CD4-positive, alpha-beta memory T cell (primary cell): ENCODE results near the gene ADGRL3. TPM values are rescaled to one million over a fixed set of nuclear protein-coding genes. Genes with fewer than 3 reads are reported as not detected.

Experiments
- CTCF ChIA-PET: fragments of 350-600 bp; sonication (Branson Sonifier 250); formaldehyde crosslinking; loops from one replicate; lab custom pipeline; 2021; ENCODE audit warnings: inconsistent platforms; ENCODE audit not compliant: partially characterized antibody; lab: Charles Lee
- POLR2A ChIA-PET: fragments of 350-600 bp; sonication (Branson Sonifier 250); formaldehyde crosslinking; loops from one replicate; lab custom pipeline; 2021; ENCODE audit not compliant: partially characterized antibody; lab: Charles Lee
- DNase-seq, 5 donors: peaks; one replicate each; pipeline versions ENCODE4 v3.0.0 to v3.0.0-alpha.2; 2020 to 2022; ENCODE audit warnings: mixed read lengths in 1 of 5
- H3K27ac ChIP-seq: one replicate; pipeline ENCODE4 v1.7.0; 2013; ENCODE audit warnings: low read depth, low read length
- H3K27me3 ChIP-seq: 2 replicates; pipeline ENCODE4 v1.7.0; 2013; ENCODE audit warnings: mild to moderate bottlenecking, low read length, moderate library complexity; ENCODE audit not compliant: insufficient read depth
- H3K36me3 ChIP-seq: 2 replicates; pipeline ENCODE4 v1.7.0; 2013; ENCODE audit warnings: mild to moderate bottlenecking, low read length, moderate library complexity; ENCODE audit not compliant: insufficient read depth
- H3K4me1 ChIP-seq: 2 replicates; pipeline ENCODE4 v1.7.0; 2013; ENCODE audit warnings: mild to moderate bottlenecking, low read length, moderate library complexity; ENCODE audit not compliant: insufficient read depth
- H3K4me3 ChIP-seq, 2 donors: one replicate each; pipeline ENCODE4 v1.7.0; 2013; ENCODE audit warnings: low read length in 2 of 2, mild to moderate bottlenecking in 1 of 2
- H3K9me3 ChIP-seq, 2 donors: one replicate each; pipeline ENCODE4 v1.7.0; 2013; ENCODE audit warnings: low read length in 2 of 2, control low read depth in 1 of 2; ENCODE audit not compliant: control insufficient read depth in 1 of 2
- H3K27ac Mint-ChIP-seq, 7 donors: one replicate each; pipeline ENCODE4 v1.8.0; 2020 to 2021; ENCODE audit warnings: mixed read lengths in 7 of 7, mild to moderate bottlenecking in 6 of 7, inconsistent platforms in 3 of 7, moderate library complexity in 3 of 7
- H3K27me3 Mint-ChIP-seq, 2 donors: one replicate each; pipeline ENCODE4 v1.8.0; 2020 to 2021; ENCODE audit warnings: mixed read lengths in 2 of 2
- H3K36me3 Mint-ChIP-seq, 2 donors: one replicate each; pipeline ENCODE4 v1.8.0; 2020 to 2021; ENCODE audit warnings: mixed read lengths in 2 of 2, inconsistent platforms in 1 of 2, mild to moderate bottlenecking in 1 of 2
- H3K4me1 Mint-ChIP-seq, 4 donors: one replicate each; pipeline ENCODE4 v1.8.0; 2020 to 2021; ENCODE audit warnings: mixed read lengths in 4 of 4, mild to moderate bottlenecking in 1 of 4
- H3K4me3 Mint-ChIP-seq, 8 donors: one replicate each; pipeline ENCODE4 v1.8.0; 2020 to 2021; ENCODE audit warnings: mixed read lengths in 8 of 8, mild to moderate bottlenecking in 7 of 8, moderate library complexity in 6 of 8, inconsistent platforms in 3 of 8
- H3K9me3 Mint-ChIP-seq, 8 donors: one replicate each; pipeline ENCODE4 v1.8.0; 2020 to 2021; ENCODE audit warnings: mixed read lengths in 8 of 8, mild to moderate bottlenecking in 5 of 8, inconsistent platforms in 3 of 8, moderate library complexity in 1 of 8
- intact Hi-C: fragments of 100-400 bp; cut with micrococcal nuclease; formaldehyde crosslinking; loops from one replicate; pipeline ENCODE4 v1.15.1; 2023
- polyA plus RNA-seq, 2 donors: library from polyadenylated mRNA; unstranded; fragments of 300-500 nt; fragmentation: Illumina TruSeq; gene quantifications; one replicate each; pipeline ENCODE4 v1.2.3, GENCODE V29; 2021
- total RNA-seq, 2 experiments: library from RNA; stranded (reverse); gene quantifications; one replicate each; pipeline ENCODE4 v1.2.3, GENCODE V29; 2021

Gene ADGRL3
- total and polyA plus RNA-seq, 4 experiments from 2014 or later: not detected

DNA sequence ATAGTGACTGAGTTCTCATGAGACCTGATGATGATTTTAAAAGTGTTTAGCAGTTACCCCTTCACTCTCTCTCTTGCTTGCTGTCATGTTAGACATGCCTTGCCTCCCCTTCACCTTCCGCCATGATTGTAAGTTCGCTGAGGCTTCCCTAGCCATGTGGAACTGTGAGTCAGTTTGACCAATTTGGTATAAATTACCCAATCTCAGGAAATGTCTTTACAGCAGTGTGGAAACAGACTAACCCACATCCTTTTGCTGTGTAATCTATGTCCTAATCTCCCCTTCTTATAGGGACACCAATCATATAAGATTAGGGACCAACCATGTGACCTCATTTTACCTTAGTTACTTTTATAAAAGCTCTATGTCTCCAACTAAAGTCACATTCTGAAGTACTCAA, 677.8 kb downstream of the ADGRL3 start:
- CTCF ChIA-PET: no interaction called here
- intact Hi-C loops: no loop called here
- Histone ChIP-seq H3K36me3 (no peaks in the 10 kb centered on the region), H3K4me3 (no peak overlapping the region), H3K27me3 (no peaks in the 10 kb centered on the region), H3K4me1 (no peaks in the 10 kb centered on the region), H3K27ac (no peak overlapping the region), H3K9me3 (peaks cover 0 to 5% of the 10 kb centered on the region in 2 donors)
- Mint-ChIP-seq H3K27me3 (no peaks in the 10 kb centered on the region), H3K27ac (no peak overlapping the region), H3K4me1 (no peaks in the 10 kb centered on the region), H3K4me3 (no peak overlapping the region), H3K36me3 (no peaks in the 10 kb centered on the region), H3K9me3 (peaks cover 0 to 16% (median 9%) of the 10 kb centered on the region in 8 donors)
- DNase-seq: no peak
- POLR2A ChIA-PET: no interaction called here

DNA sequence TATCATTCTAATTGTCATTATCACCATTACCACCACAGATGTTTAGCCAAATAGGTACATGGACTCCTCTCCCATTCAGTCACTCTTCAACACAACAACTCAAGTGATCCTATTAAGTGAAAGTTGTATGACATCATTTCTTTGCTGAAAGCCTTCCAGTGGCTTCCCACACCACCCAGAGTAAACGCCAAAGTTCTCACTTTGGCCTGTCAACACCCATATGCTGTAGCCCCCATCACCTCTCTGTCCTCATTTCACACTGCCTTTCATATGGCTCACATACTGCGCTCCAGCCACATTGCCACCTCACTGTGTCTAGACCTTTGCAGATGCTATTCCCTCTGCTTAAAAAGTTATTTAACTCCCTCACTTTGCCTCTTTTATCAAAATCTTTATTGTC, 682.3 kb downstream of the ADGRL3 start:
- DNase-seq: no peak
- H3K27ac ChIP-seq: no peak overlapping the region
- no peaks in the 10 kb centered on the region for H3K9me3 ChIP-seq
- POLR2A ChIA-PET: no interaction called here
- H3K9me3 Mint-ChIP-seq: peaks cover 0 to 15% (median 6%) of the 10 kb centered on the region in 8 donors
- no peak overlapping the region for H3K27ac Mint-ChIP-seq
- no peaks in the 10 kb centered on the region for H3K4me1 ChIP-seq
- H3K4me3 Mint-ChIP-seq: no peak overlapping the region
- no peaks in the 10 kb centered on the region for H3K36me3 ChIP-seq
- H3K36me3 Mint-ChIP-seq: no peaks in the 10 kb centered on the region
- H3K4me3 ChIP-seq: no peak overlapping the region
- intact Hi-C loops: no loop called here
- CTCF ChIA-PET: no interaction called here
- H3K4me1 Mint-ChIP-seq: no peaks in the 10 kb centered on the region
- no peaks in the 10 kb centered on the region for H3K27me3 Mint-ChIP-seq
- no peaks in the 10 kb centered on the region for H3K27me3 ChIP-seq

DNA sequence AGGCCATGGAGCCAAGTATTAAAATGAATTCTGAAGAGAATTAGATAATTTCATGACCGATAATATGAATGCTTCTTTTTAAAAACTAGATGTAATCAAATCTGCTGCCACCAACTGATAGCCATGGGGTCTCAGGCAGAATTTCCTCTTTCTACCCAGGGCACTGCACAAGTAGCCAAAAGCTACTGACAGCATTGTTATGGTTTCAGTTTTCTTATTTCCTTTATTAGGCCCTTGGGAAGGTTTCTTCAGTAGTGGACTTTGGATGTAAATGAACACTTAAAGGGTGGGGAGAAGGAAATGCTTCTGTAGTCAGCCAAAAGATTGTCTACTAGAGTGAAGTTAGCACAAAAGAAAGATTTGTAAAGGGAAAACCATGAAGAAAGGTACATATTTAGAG, 686.0 kb downstream of the ADGRL3 start:
- H3K36me3 Mint-ChIP-seq: no peaks in the 10 kb centered on the region
- Histone ChIP-seq H3K4me1 (no peaks in the 10 kb centered on the region), H3K36me3 (no peaks in the 10 kb centered on the region), H3K4me3 (no peak overlapping the region), H3K27ac (no peak overlapping the region), H3K27me3 (no peaks in the 10 kb centered on the region), H3K9me3 (no peaks in the 10 kb centered on the region)
- ChIA-PET POLR2A (no interaction called here), CTCF (no interaction called here)
- no peaks in the 10 kb centered on the region for H3K4me1 Mint-ChIP-seq
- H3K27me3 Mint-ChIP-seq: no peaks in the 10 kb centered on the region
- peaks cover 0 to 12% (median 6%) of the 10 kb centered on the region in 8 donors for H3K9me3 Mint-ChIP-seq
- H3K4me3 Mint-ChIP-seq: no peak overlapping the region
- no peak overlapping the region for H3K27ac Mint-ChIP-seq
- no peak for DNase-seq
- intact Hi-C loops: no loop called here

DNA sequence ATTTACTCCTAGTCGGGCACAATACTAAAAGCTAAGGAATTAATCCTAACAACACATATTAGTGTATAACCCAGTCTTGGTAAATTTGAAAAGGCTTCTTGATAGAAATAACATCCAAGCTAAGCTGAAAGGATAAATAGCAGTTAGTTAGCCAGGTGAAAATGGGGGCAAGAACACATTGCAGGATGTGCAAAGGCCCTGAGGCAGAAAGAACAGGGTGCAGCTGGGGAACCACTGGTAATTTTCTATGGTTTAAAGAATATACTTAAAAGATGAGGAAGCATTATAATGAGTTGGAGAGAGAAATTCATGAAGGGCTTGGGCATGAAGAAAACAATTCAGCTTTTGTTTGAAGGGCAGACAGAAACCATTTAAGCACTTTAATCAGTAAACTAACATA, 689.0 kb downstream of the ADGRL3 start:
- POLR2A ChIA-PET: no interaction called here
- H3K9me3 ChIP-seq: no peaks in the 10 kb centered on the region
- intact Hi-C loops: no loop called here
- H3K9me3 Mint-ChIP-seq: peaks cover 0 to 12% (median 3%) of the 10 kb centered on the region in 8 donors
- no peaks in the 10 kb centered on the region for H3K27me3 ChIP-seq
- H3K27ac Mint-ChIP-seq: no peak overlapping the region
- no peaks in the 10 kb centered on the region for H3K36me3 Mint-ChIP-seq
- CTCF ChIA-PET: no interaction called here
- no peaks in the 10 kb centered on the region for H3K4me1 ChIP-seq
- H3K4me3 ChIP-seq: no peak overlapping the region
- H3K4me3 Mint-ChIP-seq: no peak overlapping the region
- H3K4me1 Mint-ChIP-seq: no peaks in the 10 kb centered on the region
- no peaks in the 10 kb centered on the region for H3K27me3 Mint-ChIP-seq
- DNase-seq: no peak
- H3K27ac ChIP-seq: no peak overlapping the region
- H3K36me3 ChIP-seq: no peaks in the 10 kb centered on the region

DNA sequence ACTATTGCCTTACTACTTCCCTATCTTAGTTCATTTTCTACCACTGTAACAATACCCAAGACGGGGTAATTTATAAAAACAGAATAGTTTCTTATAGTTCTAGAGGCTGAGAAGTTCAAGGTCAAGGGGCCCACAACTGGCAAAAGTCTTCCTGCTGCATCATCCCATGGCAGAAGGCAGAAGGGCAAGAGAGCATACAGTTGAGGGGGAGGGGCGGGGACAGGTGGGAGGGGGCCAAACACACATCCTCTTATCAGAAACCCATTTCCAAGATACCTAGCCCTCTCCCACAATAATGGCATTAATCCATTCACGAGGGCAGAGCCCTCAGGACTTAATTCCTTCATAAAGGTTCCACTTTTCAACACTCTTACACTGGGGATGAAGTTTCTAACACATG, 690.2 kb downstream of the ADGRL3 start:
- Histone ChIP-seq H3K4me3 (no peak overlapping the region), H3K27ac (no peak overlapping the region), H3K27me3 (no peaks in the 10 kb centered on the region), H3K9me3 (no peaks in the 10 kb centered on the region), H3K4me1 (no peaks in the 10 kb centered on the region), H3K36me3 (no peaks in the 10 kb centered on the region)
- intact Hi-C loops: no loop called here
- ChIA-PET POLR2A (no interaction called here), CTCF (no interaction called here)
- no peaks in the 10 kb centered on the region for H3K36me3 Mint-ChIP-seq
- H3K27me3 Mint-ChIP-seq: no peaks in the 10 kb centered on the region
- H3K4me1 Mint-ChIP-seq: no peaks in the 10 kb centered on the region
- H3K4me3 Mint-ChIP-seq: no peak overlapping the region
- H3K27ac Mint-ChIP-seq: no peak overlapping the region
- no peak for DNase-seq
- H3K9me3 Mint-ChIP-seq: peaks cover 0 to 19% (median 6%) of the 10 kb centered on the region in 8 donors

DNA sequence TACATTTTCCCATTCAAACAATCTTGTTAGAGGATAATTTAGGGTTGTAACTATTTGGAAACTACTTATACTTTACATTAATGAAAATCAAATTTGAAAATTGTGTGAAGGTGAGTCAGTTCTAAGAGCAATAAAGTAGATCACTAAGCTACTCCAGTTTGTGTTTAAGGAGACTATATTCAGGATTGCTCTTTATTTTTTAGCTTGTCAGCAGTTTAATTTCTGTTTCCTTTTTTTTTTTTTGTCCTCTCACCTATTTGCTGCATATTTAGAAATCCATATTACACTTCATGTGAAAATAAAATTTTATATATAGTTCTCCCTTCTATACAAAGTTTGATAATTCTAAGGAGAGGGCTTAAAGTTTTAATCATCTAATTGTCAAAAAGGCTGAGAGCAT, 691.8 kb downstream of the ADGRL3 start:
- POLR2A ChIA-PET: no interaction called here
- H3K27me3 Mint-ChIP-seq: no peaks in the 10 kb centered on the region

DNA sequence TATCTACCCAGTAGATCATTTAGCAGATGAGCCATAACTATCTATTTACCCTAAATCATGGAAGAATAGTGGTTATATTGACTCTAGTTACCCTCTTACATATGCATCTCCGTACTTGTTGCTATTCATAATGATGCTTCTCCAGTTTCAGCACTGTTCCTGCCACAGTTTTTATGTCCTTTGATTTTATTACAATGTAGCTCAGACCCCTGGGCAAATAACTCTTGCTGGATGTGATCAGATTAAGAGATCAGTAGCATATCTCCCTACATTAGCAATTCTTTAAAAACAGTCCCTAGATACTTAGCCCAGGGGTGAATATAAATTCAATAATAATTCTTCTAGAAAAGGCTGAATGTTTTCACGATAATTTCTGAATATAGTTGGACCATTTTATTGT, 696.5 kb downstream of the ADGRL3 start:
- no peaks in the 10 kb centered on the region for H3K4me1 Mint-ChIP-seq
- Histone ChIP-seq H3K9me3 (no peaks in the 10 kb centered on the region), H3K27me3 (no peaks in the 10 kb centered on the region), H3K36me3 (no peaks in the 10 kb centered on the region), H3K4me3 (no peak overlapping the region), H3K4me1 (no peaks in the 10 kb centered on the region), H3K27ac (no peak overlapping the region)
- H3K9me3 Mint-ChIP-seq: peaks cover 3 to 15% (median 9%) of the 10 kb centered on the region in 8 donors
- POLR2A ChIA-PET: no interaction called here
- intact Hi-C loops: no loop called here
- no peak for DNase-seq
- no peaks in the 10 kb centered on the region for H3K36me3 Mint-ChIP-seq
- CTCF ChIA-PET: no interaction called here
- H3K4me3 Mint-ChIP-seq: no peak overlapping the region
- no peaks in the 10 kb centered on the region for H3K27me3 Mint-ChIP-seq
- no peak overlapping the region for H3K27ac Mint-ChIP-seq

More for the DNA sequence above, 691.8 kb downstream of the ADGRL3 start:
- H3K9me3 ChIP-seq: no peaks in the 10 kb centered on the region
- intact Hi-C loops: no loop called here
- no peak overlapping the region for H3K4me3 Mint-ChIP-seq
- peaks cover 2 to 16% (median 7%) of the 10 kb centered on the region in 8 donors for H3K9me3 Mint-ChIP-seq
- H3K36me3 Mint-ChIP-seq: no peaks in the 10 kb centered on the region
- H3K36me3 ChIP-seq: no peaks in the 10 kb centered on the region
- no peak overlapping the region for H3K27ac ChIP-seq
- no peak for DNase-seq
- CTCF ChIA-PET: no interaction called here
- no peaks in the 10 kb centered on the region for H3K4me1 Mint-ChIP-seq
- H3K4me3 ChIP-seq: no peak overlapping the region
- H3K27ac Mint-ChIP-seq: no peak overlapping the region
- no peaks in the 10 kb centered on the region for H3K4me1 ChIP-seq
- no peaks in the 10 kb centered on the region for H3K27me3 ChIP-seq

DNA sequence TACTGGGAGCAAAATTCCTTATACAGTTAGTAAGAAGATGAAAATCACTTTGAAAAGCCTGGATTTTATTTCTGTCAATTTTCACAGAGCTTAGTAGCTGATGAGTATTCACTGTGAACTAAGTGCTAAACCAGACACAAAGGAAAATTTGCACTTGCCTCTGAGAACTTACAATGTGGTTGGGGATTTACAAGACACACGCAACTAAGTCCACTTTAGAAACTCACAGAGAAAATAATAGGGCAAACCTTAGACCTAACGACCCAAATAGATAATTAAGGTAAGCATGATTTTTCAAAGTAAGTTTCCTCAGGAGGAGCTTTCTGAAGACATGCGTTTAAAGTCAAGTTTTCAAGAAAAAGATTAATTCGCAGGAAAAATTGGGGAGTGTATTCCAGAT, 708.9 kb downstream of the ADGRL3 start:
- intact Hi-C loops: no loop called here
- no peak for DNase-seq
- no peaks in the 10 kb centered on the region for H3K27me3 ChIP-seq
- no peaks in the 10 kb centered on the region for H3K36me3 ChIP-seq
- no peaks in the 10 kb centered on the region for H3K9me3 ChIP-seq
- ChIA-PET CTCF (no interaction called here), POLR2A (no interaction called here)
- H3K27me3 Mint-ChIP-seq: no peaks in the 10 kb centered on the region
- H3K4me1 Mint-ChIP-seq: no peaks in the 10 kb centered on the region
- no peak overlapping the region for H3K4me3 ChIP-seq
- no peak overlapping the region for H3K27ac Mint-ChIP-seq
- H3K36me3 Mint-ChIP-seq: no peaks in the 10 kb centered on the region
- H3K9me3 Mint-ChIP-seq: peaks cover 0 to 12% (median 4%) of the 10 kb centered on the region in 8 donors
- no peaks in the 10 kb centered on the region for H3K4me1 ChIP-seq
- no peak overlapping the region for H3K27ac ChIP-seq
- no peak overlapping the region for H3K4me3 Mint-ChIP-seq
